OCI-LY7 (cell line): ENCODE measurements around the gene FERMT2. TPM values are rescaled to one million over a fixed set of nuclear protein-coding genes. Genes with fewer than 3 reads are reported as not detected.

Experiments used
- BruUV-seq: library from RNA; stranded (reverse); fragments of 400-500 nt; replicated peaks from 2 replicates; lab custom pipeline; 2021; lab: Mats Ljungman, UMichigan
- CTCF ChIA-PET: fragments of 300-600 bp; sonication (Branson Sonifier 250); formaldehyde crosslinking; loops from one replicate; lab custom pipeline; 2022; ENCODE audit warnings: antibody characterized with exemption; ENCODE audit not compliant: unreplicated experiment; lab: Charles Lee
- POLR2A ChIA-PET: fragments of 300-600 bp; sonication (Branson Sonifier 250); formaldehyde crosslinking; loops from one replicate; lab custom pipeline; 2022; ENCODE audit warnings: antibody characterized with exemption; lab: Charles Lee
- DNase-seq: peaks from one replicate; pipeline ENCODE4 v3.0.0-alpha.2; 2015; ENCODE audit warnings: low spot score
- H2AFZ ChIP-seq: fragments of 200-600 bp; sonication (generic), shearing (Covaris generic); 2 replicates; pipeline ENCODE4 v1.6.1; 2014; ENCODE audit warnings: mild to moderate bottlenecking, antibody characterized with exemption, low read length, moderate library complexity
- H3K27ac ChIP-seq: fragments of 200-600 bp; sonication (generic); 2 replicates; pipeline ENCODE4 v1.5.1; 2014; ENCODE audit warnings: mixed run types, low read depth, mild to moderate bottlenecking, moderate library complexity, low read length, inconsistent platforms; ENCODE audit not compliant: poor library complexity, severe bottlenecking
- H3K36me3 ChIP-seq: fragments of 200-600 bp; sonication (generic); 2 replicates; pipeline ENCODE4 v1.6.1; 2014; ENCODE audit warnings: mild to moderate bottlenecking, antibody characterized with exemption, low read length, moderate library complexity, mixed read lengths; ENCODE audit not compliant: insufficient read depth
- H3K4me1 ChIP-seq: fragments of 200-600 bp; sonication (generic); 2 replicates; pipeline ENCODE4 v1.5.1; 2014; ENCODE audit warnings: mild to moderate bottlenecking, low read length; ENCODE audit not compliant: insufficient read depth, poor library complexity, severe bottlenecking
- H3K4me2 ChIP-seq: fragments of 200-600 bp; sonication (generic); 2 replicates; pipeline ENCODE4 v1.6.1; 2014; ENCODE audit warnings: mild to moderate bottlenecking, low read length
- H3K4me3 ChIP-seq: fragments of 200-600 bp; sonication (generic); 2 replicates; pipeline ENCODE4 v1.5.1; 2014; ENCODE audit warnings: mild to moderate bottlenecking, low read depth, low read length; ENCODE audit not compliant: poor library complexity, severe bottlenecking
- H3K79me2 ChIP-seq: fragments of 200-600 bp; sonication (generic); 2 replicates; pipeline ENCODE4 v1.6.1; 2016; ENCODE audit warnings: low read depth, mild to moderate bottlenecking, low read length, moderate library complexity, mixed read lengths; ENCODE audit not compliant: insufficient read depth
- H3K9me2 ChIP-seq: fragments of 200-600 bp; sonication (generic); 2 replicates; pipeline ENCODE4 v1.6.1; 2016; ENCODE audit warnings: mild to moderate bottlenecking, low read length, mixed read lengths; ENCODE audit not compliant: insufficient read depth
- H3K9me3 ChIP-seq: fragments of 200-600 bp; sonication (generic); 2 replicates; pipeline ENCODE4 v1.6.1; 2014; ENCODE audit warnings: mild to moderate bottlenecking, mixed run types, low read length, mixed read lengths
- H4K20me1 ChIP-seq: fragments of 200-600 bp; sonication (generic); 2 replicates; pipeline ENCODE4 v1.6.1; 2014; ENCODE audit warnings: mild to moderate bottlenecking, antibody characterized with exemption, low read length, moderate library complexity, mixed read lengths; ENCODE audit not compliant: insufficient read depth
- CTCF ChIP-seq: fragments of 200-600 bp; sonication (generic); conservative IDR thresholded peaks from 2 replicates; pipeline ENCODE4 v1.5.1; 2014; ENCODE audit warnings: mild to moderate bottlenecking, antibody characterized with exemption, low read length, moderate library complexity, mixed read lengths
- EZH2phosphoT487 ChIP-seq: fragments of 200-600 bp; sonication (generic); IDR thresholded peaks from 2 replicates; pipeline ENCODE4 v1.6.1; 2018; ENCODE audit warnings: low read depth, borderline replicate concordance, mild to moderate bottlenecking, mixed run types, antibody characterized with exemption, low read length, moderate library complexity, mixed read lengths
- intact Hi-C: fragments of 100-400 bp; cut with micrococcal nuclease; formaldehyde crosslinking; loops from one replicate; pipeline ENCODE4 v1.10.0; 2022; ENCODE audit not compliant: unreplicated experiment
- total RNA-seq, 2 experiments: library from RNA; depleted of rRNA in 1 of 2; stranded (reverse); fragments of >200 nt in 1 of 2; shearing (Covaris generic) in 1 of 2; gene quantifications; 2 replicates each; pipeline ENCODE4 v1.2.3, GENCODE V29; 2014 to 2022

FERMT2 gene
- total RNA-seq, 2 experiments from 2014 or later, result not detected

GRCh38 chr14:52951681-52952554, 1.1 kb upstream of the FERMT2 start:
- Histone ChIP-seq H3K36me3 (no peaks in the 10 kb centered on the region), H3K79me2 (no peaks in the 10 kb centered on the region), H3K4me1 (no peaks in the 10 kb centered on the region), H3K4me3 (no peak overlapping the region), H3K4me2 (no peak overlapping the region), H4K20me1 (no peaks in the 10 kb centered on the region), H2AFZ (no peak overlapping the region), H3K9me3 (no peaks in the 10 kb centered on the region), H3K9me2 (no peaks in the 10 kb centered on the region), H3K27ac (no peak overlapping the region)
- intact Hi-C loops, result no loop called here
- ChIA-PET CTCF (interaction anchor here (0.5 kb wide), 1 partner anchor 114 kb away, joined by 3 read pairs; no protein-coding TSS in a partner anchor), POLR2A (no interaction called here)
- BruUV-seq, result no TSS peak
- TF ChIP-seq EZH2phosphoT487, result no peak
- TF ChIP-seq CTCF, result no peak
- no peak for DNase-seq

GRCh38 chr14:52950410-52950897, 396 bp downstream of the FERMT2 start:
- Histone ChIP-seq H3K4me3 (no peak overlapping the region), H3K36me3 (no peaks in the 10 kb centered on the region), H4K20me1 (no peaks in the 10 kb centered on the region), H3K27ac (no peak overlapping the region), H3K4me2 (no peak overlapping the region), H2AFZ (no peak overlapping the region), H3K9me3 (no peaks in the 10 kb centered on the region), H3K9me2 (no peaks in the 10 kb centered on the region), H3K79me2 (no peaks in the 10 kb centered on the region), H3K4me1 (no peaks in the 10 kb centered on the region)
- intact Hi-C loops, result no loop called here
- no peak for DNase-seq
- ChIA-PET CTCF (no interaction called here), POLR2A (no interaction called here)
- BruUV-seq, result no TSS peak
- TF ChIP-seq EZH2phosphoT487 (no peak), CTCF (no peak)
